Measurements from ENCODE around the gene BCL2L1.

- TF ChIP-seq CTCF (IDR thresholded peaks at IDR 0.05) (no peak), POLR2A (IDR thresholded peaks at IDR 0.05) (no peak)
Measured at GRCh38 chr20:31767805-31768204, 45.1 kb upstream of the BCL2L1 start.

All from ovary (tissue), 3 donors.